HG03139 (cell line): ENCODE data around the gene ADCY1.

Experiments
- ATAC-seq: cut with Tn5 transposase; IDR thresholded peaks from one replicate; pipeline ENCODE4 v1.9.1; 2021; ENCODE audit not compliant: unreplicated experiment

The ADCY1 gene

GRCh38 chr7:45623157-45623556 is 49.0 kb downstream of the ADCY1 start:
- ATAC-seq, result no peak

GRCh38 chr7:45623740-45624391 is 49.7 kb downstream of the ADCY1 start:
- ATAC-seq, result no peak

- no peak for ATAC-seq
These were observed 50.2 kb downstream of the ADCY1 start for GRCh38 chr7:45624392-45624760.

- no peak for ATAC-seq
These were observed 50.9 kb downstream of the ADCY1 start for GRCh38 chr7:45625067-45625466.

GRCh38 chr7:45625714-45626440 is 51.7 kb downstream of the ADCY1 start:
- no peak for ATAC-seq

GRCh38 chr7:45626441-45627430 is 52.6 kb downstream of the ADCY1 start:
- no peak for ATAC-seq

- no peak for ATAC-seq
These were observed 53.7 kb downstream of the ADCY1 start for GRCh38 chr7:45627691-45628456.

GRCh38 chr7:45631569-45631968 is 57.4 kb downstream of the ADCY1 start:
- ATAC-seq, result no peak

- no peak for ATAC-seq
These were observed 62.6 kb downstream of the ADCY1 start for GRCh38 chr7:45636733-45637132.

GRCh38 chr7:45638916-45639315 is 64.7 kb downstream of the ADCY1 start:
- ATAC-seq, result no peak

GRCh38 chr7:45642044-45642443 is 67.9 kb downstream of the ADCY1 start:
- no peak for ATAC-seq

GRCh38 chr7:45643630-45644029 is 69.5 kb downstream of the ADCY1 start:
- ATAC-seq, result no peak

GRCh38 chr7:45644237-45644636 is 70.1 kb downstream of the ADCY1 start:
- ATAC-seq, result no peak

GRCh38 chr7:45645141-45645969 is 71.2 kb downstream of the ADCY1 start:
- ATAC-seq, result no peak

GRCh38 chr7:45646207-45646821 is 72.1 kb downstream of the ADCY1 start:
- no peak for ATAC-seq

GRCh38 chr7:45646996-45647825 is 73.0 kb downstream of the ADCY1 start:
- ATAC-seq, result no peak

- no peak for ATAC-seq
These were observed 74.0 kb downstream of the ADCY1 start for GRCh38 chr7:45647967-45648670.

- ATAC-seq, result no peak
These were observed 74.5 kb downstream of the ADCY1 start for GRCh38 chr7:45648671-45648995.
